M059J (cell line): ENCODE measurements around the gene CLIP3. TPM values are rescaled to one million over a fixed set of nuclear protein-coding genes. Genes with fewer than 3 reads are reported as not detected.
A peak's percentile ranks its signal among the peaks of the same experiment; 100 is the strongest.
"Not testable (repeated sequence)": the region's sequence is repeated elsewhere in the genome, so short reads cannot be mapped to it uniquely, and the experiment has no call there.

Experiments
- DNase-seq: peaks from one replicate; pipeline ENCODE4 v3.0.0-alpha.2; 2012; ENCODE audit warnings: low read depth
- total RNA-seq: library from RNA; depleted of rRNA; stranded (reverse); fragments of >200 nt; shearing (Covaris generic); gene quantifications from 2 replicates; pipeline ENCODE4 v1.2.3, GENCODE V29; 2014

CLIP3 gene
- total RNA-seq, 1 experiment from 2014 or later: 6.7 TPM

GRCh38 chr19:36049080-36049698, 16.5 kb upstream of the CLIP3 start:
- DNase-seq: peak; percentile 46

- DNase-seq: no peak
Measured at GRCh38 chr19:36047835-36048234, 15.2 kb upstream of the CLIP3 start.

GRCh38 chr19:36046443-36047050, 13.9 kb upstream of the CLIP3 start:
- no peak for DNase-seq

DNA sequence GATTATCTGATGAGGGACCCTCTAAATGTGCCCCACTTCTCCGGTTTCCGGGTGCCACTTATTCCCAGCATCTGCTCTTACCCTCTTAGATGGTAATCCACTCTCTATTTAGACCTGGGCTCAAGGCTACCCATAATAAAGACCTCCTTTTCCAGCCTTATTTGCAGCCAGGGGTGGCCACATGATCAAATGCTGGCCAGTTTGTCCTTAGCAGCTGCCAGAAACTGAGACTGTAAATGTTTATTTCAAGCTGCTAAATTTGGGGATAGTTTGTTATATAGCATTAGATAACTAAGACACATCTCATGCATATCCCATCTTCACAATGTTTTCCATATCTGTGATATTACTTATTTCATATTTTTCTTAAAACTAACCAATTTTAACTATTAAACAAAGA, 11.3 kb upstream of the CLIP3 start:
- DNase-seq: no peak

DNA sequence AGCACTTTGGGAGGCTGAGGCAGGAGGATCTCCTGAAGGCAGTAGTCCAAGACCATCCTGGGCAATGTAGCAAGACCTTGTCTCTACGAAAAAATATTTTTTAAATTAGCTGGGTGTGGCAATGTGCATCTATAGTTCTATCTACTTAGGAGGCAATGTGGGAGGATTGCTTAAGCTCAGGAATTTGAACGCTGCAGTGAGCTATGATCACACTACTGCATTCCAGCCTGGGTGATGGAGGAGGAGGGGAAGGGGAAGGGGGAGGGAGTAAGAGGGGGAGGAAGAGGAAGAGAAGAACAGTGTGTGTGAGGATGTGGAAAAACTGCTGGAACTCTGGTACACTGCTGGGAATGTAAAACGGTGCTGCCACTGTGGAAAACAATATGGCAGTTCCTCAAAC, 9.2 kb upstream of the CLIP3 start:
- DNase-seq: no peak

GRCh38 chr19:36041092-36041491, 8.4 kb upstream of the CLIP3 start:
- not testable (repeated sequence) for DNase-seq

DNA sequence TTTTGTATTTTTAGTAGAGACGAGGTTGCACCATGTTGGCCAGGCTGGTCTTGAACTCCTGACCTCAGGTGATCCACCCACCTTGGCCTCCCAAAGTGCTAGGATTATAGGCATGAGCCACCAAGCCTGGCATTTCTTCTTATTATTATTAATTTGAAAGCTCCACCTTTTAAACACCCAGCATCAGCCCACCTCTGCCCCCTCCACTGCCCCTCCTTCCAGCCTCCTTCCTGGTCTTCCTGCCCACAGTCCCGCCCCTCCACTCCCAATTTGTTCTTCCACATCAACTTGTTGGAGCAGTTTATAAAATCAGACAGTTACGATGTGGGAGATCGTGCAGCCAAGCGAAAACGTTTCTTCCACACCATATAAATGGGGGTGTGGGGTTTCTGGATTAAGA, 7.8 kb upstream of the CLIP3 start:
- DNase-seq: no peak

- no peak for DNase-seq
Measured at GRCh38 chr19:36031308-36031707, 1.4 kb downstream of the CLIP3 start.

- peak; percentile 33 for DNase-seq
Measured at GRCh38 chr19:36030264-36031148, 2.2 kb downstream of the CLIP3 start.

GRCh38 chr19:36028313-36029041, 4.2 kb downstream of the CLIP3 start:
- DNase-seq: no peak

GRCh38 chr19:36027696-36028095, 5.0 kb downstream of the CLIP3 start:
- no peak for DNase-seq

- no peak for DNase-seq
Measured at GRCh38 chr19:36026091-36026876, 6.4 kb downstream of the CLIP3 start.

DNA sequence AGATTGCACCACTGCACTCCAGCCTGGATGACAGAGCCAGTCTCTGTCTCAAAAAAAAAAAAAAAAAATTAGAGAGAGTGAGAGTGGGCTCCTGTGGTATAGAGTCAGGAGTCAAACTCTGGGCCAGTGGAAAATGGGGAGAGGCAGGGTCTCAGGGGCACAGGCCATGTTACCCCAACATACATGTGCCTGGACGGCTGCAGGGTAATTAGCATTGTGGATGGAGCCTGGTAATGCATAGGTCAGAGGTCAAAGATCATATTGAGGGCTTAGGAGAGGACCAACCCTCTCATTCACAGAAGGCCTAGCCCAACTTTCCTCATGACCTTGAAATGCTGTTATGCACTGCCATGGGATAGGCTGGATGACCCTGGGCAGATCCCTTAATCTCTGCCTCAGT, 7.1 kb downstream of the CLIP3 start:
- DNase-seq: no peak

GRCh38 chr19:36023432-36023831, 9.2 kb downstream of the CLIP3 start:
- DNase-seq: no peak

DNA sequence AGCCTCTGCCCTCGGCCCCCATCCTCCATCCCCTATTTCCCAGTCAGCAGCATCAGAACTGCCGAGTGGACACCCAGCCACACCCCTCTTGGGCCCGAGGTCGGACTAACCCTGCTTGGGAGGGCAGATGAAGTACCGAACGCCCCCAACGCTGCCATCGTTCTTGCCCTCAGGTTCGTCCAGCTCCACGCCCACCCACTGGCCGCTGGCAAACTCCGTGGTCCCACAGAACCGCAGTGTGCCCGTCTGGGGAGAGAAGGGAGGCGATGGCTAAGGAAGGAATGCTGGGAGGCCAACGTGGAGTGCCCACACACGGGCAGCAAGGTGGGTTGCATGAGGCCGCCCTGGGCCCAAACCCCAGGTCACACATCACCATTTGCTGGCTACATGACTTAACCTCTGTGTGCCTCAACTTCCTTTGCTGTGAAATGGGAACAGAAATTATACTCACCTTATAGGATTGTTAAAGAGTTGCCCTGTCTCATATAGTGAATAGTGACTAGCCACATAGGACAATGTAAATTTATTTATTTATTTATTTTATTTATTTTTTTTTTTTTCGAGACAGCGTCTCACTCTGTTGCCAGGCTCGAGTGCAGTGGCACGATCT, 13.5 kb downstream of the CLIP3 start:
- DNase-seq: no peak

DNA sequence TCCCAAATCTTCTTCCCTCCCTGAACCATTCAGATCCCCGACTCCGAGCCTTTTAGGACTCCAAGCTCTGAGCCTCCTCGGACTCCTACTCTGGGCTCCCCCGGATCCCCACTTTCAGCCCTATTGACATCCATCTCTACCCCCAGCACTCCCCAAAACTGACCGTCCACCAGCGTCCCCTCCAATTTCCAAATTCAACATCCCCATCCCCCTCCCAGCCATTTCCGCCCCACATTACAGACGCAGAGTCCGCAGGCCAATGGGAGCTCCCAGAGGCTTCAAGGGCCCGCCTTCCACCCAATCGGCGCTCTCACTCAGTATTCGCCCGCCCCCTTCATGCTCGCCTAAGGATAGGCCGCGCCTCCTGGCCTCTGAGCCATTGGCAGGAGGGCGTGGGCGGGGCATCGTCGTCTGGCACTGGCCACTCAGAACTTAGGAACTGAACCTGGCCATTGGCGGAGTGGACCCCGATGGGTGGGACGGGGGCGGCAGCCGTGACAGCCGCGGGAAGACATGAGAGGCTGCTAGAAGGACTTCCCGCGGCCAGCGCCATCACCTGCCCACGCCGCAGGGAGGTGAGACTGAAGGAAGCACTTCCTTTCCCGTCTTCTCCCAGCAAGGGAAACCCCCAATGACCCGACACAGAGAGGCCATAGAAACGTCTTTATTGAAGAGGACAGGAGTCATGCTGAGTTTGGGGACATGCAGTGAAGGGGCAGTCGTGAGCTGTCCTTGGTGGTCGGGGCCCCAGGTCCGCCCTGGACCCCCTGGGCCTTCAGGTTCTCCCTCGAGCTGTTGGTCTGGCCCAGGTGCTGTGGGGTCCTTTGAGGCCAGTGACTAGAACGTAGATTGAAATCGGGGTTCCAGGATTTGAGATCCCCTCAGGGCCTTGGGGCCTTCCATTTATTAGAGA, 18.4 kb downstream of the CLIP3 start, which contains the start of gene ALKBH6:
ALKBH6 (minus strand) TSS at position 202 of the 913 bp plus-strand sequence. CDS start 816 bp downstream, outside the sequence.
- DNase-seq: peak; percentile 99

- no peak for DNase-seq
Measured at GRCh38 chr19:36013280-36014011, 19.2 kb downstream of the CLIP3 start.

GRCh38 chr19:36010402-36010801, 22.3 kb downstream of the CLIP3 start:
- DNase-seq: no peak
